Ovary (tissue), 9 donors: ENCODE data around the gene LPAR2. TPM values are rescaled to one million over a fixed set of nuclear protein-coding genes. Genes with fewer than 3 reads are reported as not detected.

ENCODE experiments used
- DNase-seq, 5 donors: peaks; one replicate each; pipeline ENCODE4 v3.0.0-alpha.2; 2019 to 2020
- H3K27ac ChIP-seq, 2 donors: fragments of 200-600 bp; one replicate each; pipeline versions ENCODE4 v1.5.1 to v1.8.0; 2019 to 2022
- H3K27me3 ChIP-seq: fragments of 200-600 bp; one replicate; pipeline ENCODE4 v1.8.0; 2022
- H3K36me3 ChIP-seq: fragments of 200-600 bp; sonication (generic); one replicate; pipeline ENCODE4 v1.5.1; 2019
- H3K4me1 ChIP-seq: one replicate; pipeline ENCODE4 v1.8.1; 2013; ENCODE audit warnings: mild to moderate bottlenecking, moderate library complexity; ENCODE audit not compliant: insufficient read depth
- H3K4me3 ChIP-seq: fragments of 200-600 bp; sonication (generic); one replicate; pipeline ENCODE4 v1.5.1; 2017
- H3K9me3 ChIP-seq, 2 donors: fragments of 200-600 bp in 1 of 2; sonication (generic) in 1 of 2; one replicate each; pipeline versions ENCODE4 v1.5.1 to v1.8.1; 2013 to 2019; ENCODE audit warnings: mild to moderate bottlenecking in 1 of 2, moderate library complexity in 1 of 2
- EP300 ChIP-seq: sonication (generic); formaldehyde crosslinking; IDR thresholded peaks from one replicate; pipeline ENCODE4 v1.6.1; 2017; ENCODE audit warnings: antibody characterized with exemption
- POLR2A ChIP-seq: fragments of 450-650 bp; IDR thresholded peaks from one replicate; pipeline ENCODE4 v1.6.1; 2017; ENCODE audit warnings: antibody characterized with exemption, mild to moderate bottlenecking, moderate library complexity
- WGBS, 3 donors: extraction: QIAGEN DNeasy Blood & Tissue Kit in 1 of 3; methylation state at CpG; one replicate each; pipeline versions ENCODE4 v1.1.5 to v1.1.7; 2013 to 2017; 5-methylcytosine and 5-hydroxymethylcytosine counted together
- intact Hi-C, 4 donors: fragments of 100-400 bp; cut with DNase I; formaldehyde crosslinking; loops; one replicate each; pipeline versions ENCODE4 v1.11.0 to v1.15.1; 2022 to 2023
- polyA plus RNA-seq, 2 donors: library from polyadenylated mRNA; stranded (reverse); fragments of 200-250 nt in 1 of 2; fragments of 350-450 nt in 1 of 2; fragmentation: Illumina TruSeq in 1 of 2; extraction: RNeasy Lipid Tissue Mini Kit (QIAGEN cat#74804) in 1 of 2; gene quantifications; one replicate each; pipeline ENCODE4 v1.2.3, GENCODE V29; 2013 to 2014
- total RNA-seq, 7 donors: library from RNA; depleted of rRNA in 2 of 7; stranded (reverse); fragments of >200 nt in 2 of 7; fragmentation: NEBNext Ultra II Directional in 3 of 7; extraction: Animal tissue kit (Norgen Biotek cat#: 25700) in 3 of 7; gene quantifications; one replicate each; pipeline versions ENCODE4 v1.1.0 to v1.2.4, GENCODE V29; 2016 to 2023
- TF ChIP-seq, protein P1 (sequence below), 3 donors: fragments of 450-650 bp in 2 of 3; fragments of 200-600 bp in 1 of 3; IDR thresholded peaks; one replicate each; pipeline versions ENCODE4 v1.5.1 to v1.8.0; 2016 to 2022; ENCODE audit warnings: antibody characterized with exemption in 3 of 3, mild to moderate bottlenecking in 1 of 3
- donor health status: DM: no; HTN: no; CAD: no; lungs with moderate emphysema.
- donor health status: DM: no; HTN: no; CAD: no.
- donor health status: Bipolar disorder and iron deficiency.
- donor health status: DM: yes; HTN: yes; CAD: no.
- donor health status: DM: no; HTN: no; CAD: no.
- donor health status: DM: yes; HTN: yes; CAD: no.

Gene LPAR2
- total and polyA plus RNA-seq, 9 donors: 3.2 to 17.0 (median 7.3) TPM

DNA sequence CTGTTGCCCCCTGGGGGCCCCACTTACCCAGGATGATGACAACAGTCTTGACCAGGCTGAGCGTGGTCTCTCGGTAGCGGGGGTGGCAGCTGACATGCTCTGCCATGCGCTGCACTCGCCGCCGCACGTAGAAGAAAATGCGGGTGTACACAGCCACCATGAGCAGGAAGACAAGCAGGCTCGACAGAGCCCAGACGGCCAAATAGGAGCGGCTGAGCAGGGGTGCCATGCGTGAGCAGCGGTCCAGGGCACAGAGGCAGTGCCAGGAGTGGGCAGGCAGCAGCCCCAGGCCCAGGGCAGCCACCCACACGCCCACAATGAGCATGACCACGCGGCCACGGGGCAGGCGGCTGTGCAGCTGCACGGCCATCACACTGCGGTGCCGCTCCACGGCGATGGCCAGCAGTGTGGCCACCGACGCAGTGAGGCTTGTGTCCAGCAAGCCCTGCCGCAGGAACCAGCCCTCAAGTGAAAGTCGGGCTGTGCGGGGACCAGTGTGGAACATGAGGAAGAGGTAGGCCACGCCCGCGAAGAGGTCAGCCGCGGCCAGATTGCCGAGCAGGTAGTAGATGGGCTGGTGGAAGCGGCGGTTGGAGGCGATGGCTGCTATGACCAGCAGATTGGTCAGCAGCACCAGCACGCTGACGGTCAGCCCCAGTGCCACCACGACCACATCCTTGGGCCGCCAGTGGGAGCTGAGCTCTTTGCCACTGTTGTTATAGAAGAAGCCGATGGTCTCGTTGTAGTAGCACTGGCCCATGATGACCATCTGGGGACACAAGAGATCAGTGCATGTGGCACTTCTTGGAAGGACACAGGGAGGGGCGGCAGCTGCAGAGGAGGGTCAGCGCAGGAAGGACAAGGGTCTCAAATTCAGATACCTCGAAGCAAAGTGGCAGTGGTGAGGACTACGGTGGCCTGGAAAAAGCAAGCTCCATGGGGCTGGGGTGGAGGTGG lies 1.2 kb downstream of the LPAR2 start:
- H3K36me3 ChIP-seq: no peaks in the 10 kb centered on the region
- TF ChIP-seq EP300: no peak
- TF ChIP-seq POLR2A: no peak
- TF ChIP-seq, protein P1, sequence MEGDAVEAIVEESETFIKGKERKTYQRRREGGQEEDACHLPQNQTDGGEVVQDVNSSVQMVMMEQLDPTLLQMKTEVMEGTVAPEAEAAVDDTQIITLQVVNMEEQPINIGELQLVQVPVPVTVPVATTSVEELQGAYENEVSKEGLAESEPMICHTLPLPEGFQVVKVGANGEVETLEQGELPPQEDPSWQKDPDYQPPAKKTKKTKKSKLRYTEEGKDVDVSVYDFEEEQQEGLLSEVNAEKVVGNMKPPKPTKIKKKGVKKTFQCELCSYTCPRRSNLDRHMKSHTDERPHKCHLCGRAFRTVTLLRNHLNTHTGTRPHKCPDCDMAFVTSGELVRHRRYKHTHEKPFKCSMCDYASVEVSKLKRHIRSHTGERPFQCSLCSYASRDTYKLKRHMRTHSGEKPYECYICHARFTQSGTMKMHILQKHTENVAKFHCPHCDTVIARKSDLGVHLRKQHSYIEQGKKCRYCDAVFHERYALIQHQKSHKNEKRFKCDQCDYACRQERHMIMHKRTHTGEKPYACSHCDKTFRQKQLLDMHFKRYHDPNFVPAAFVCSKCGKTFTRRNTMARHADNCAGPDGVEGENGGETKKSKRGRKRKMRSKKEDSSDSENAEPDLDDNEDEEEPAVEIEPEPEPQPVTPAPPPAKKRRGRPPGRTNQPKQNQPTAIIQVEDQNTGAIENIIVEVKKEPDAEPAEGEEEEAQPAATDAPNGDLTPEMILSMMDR (IDR thresholded peaks at IDR 0.05): no peak
- no peak overlapping the region for H3K4me3 ChIP-seq
- intact Hi-C loops: no loop called here
- DNase-seq: peak in 1 of 5 donors; percentile 43
- no peaks in the 10 kb centered on the region for H3K27me3 ChIP-seq
- WGBS, 3 donors: 96 to 97% (median 96%) methylated on average over 45 to 48 of the region's 48 CpGs
- no peak overlapping the region for H3K27ac ChIP-seq
- H3K4me1 ChIP-seq: peaks cover 2% of the 10 kb centered on the region
- H3K9me3 ChIP-seq: no peaks in the 10 kb centered on the region

DNA sequence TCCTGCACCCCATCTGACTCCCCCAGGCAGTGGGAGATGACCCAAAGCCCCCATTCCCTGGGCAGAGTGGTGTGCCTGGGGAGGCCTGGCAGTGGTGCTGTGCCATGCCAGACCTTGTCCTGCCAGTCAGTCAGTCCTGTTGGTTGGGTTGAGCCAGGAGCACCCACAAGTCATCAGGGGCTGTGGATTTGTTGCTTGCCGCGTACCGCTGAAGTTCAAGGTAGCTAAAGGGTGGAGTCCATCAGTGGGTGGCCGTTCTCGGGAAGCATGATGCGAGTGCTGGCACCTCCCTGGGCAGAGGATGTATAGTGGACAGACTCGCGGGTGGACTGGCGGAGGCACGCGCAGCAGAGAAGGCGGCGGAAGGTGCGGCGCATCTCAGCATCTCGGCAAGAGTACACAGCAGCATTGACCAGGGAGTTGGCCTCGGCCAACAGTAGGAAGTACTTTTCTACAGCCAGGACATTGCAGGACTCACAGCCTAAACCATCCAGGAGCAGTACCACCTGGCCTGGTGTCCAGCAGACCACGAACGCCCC lies 3.9 kb downstream of the LPAR2 start:
- 92 to 95% (median 93%) methylated on average over 19 of the region's 19 CpGs for WGBS, 3 donors
- DNase-seq: no peak
- TF ChIP-seq POLR2A (no peak), EP300 (no peak)
- TF ChIP-seq, protein P1 (IDR thresholded peaks at IDR 0.05): no peak
- Histone ChIP-seq H3K9me3 (no peaks in the 10 kb centered on the region), H3K27me3 (no peaks in the 10 kb centered on the region), H3K27ac (no peak overlapping the region), H3K36me3 (no peaks in the 10 kb centered on the region), H3K4me3 (no peak overlapping the region), H3K4me1 (peaks cover 3% of the 10 kb centered on the region)
- intact Hi-C loops: loop anchor here in 1 of 4 donors (5.0 kb wide), 1 partner anchor 1637 kb away; no protein-coding TSS in a partner anchor

DNA sequence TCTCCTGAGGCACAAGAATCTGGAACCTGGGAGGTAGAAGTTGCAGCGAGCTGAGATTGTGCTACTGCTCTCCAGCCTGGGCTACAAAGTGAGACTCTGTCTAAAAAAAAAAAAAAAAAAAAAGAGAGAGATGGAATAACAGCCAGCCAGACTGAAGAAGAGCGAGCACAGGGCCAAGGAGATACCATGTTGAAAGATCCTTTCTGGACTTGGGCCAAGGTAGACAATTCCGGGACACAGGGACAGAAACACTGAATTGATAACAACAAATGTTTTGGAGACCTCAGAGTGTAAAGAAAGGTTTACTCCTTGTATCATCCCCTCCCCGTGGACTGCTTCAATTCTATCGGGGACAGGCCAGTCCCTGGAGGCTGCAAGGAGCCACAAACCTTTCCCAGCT lies 4.6 kb downstream of the LPAR2 start:
- Histone ChIP-seq H3K36me3 (no peaks in the 10 kb centered on the region), H3K4me3 (no peak overlapping the region), H3K27me3 (no peaks in the 10 kb centered on the region), H3K27ac (no peak overlapping the region), H3K9me3 (no peaks in the 10 kb centered on the region), H3K4me1 (peaks cover 6% of the 10 kb centered on the region)
- 77 to 81% (median 78%) methylated on average over 5 of the region's 5 CpGs for WGBS, 3 donors
- no peak for TF ChIP-seq POLR2A
- no peak for TF ChIP-seq EP300
- TF ChIP-seq, protein P1 (IDR thresholded peaks at IDR 0.05): no peak
- intact Hi-C loops: loop anchor here in 1 of 4 donors (5.0 kb wide), 1 partner anchor 1636 kb away; no protein-coding TSS in a partner anchor
- DNase-seq: no peak

DNA sequence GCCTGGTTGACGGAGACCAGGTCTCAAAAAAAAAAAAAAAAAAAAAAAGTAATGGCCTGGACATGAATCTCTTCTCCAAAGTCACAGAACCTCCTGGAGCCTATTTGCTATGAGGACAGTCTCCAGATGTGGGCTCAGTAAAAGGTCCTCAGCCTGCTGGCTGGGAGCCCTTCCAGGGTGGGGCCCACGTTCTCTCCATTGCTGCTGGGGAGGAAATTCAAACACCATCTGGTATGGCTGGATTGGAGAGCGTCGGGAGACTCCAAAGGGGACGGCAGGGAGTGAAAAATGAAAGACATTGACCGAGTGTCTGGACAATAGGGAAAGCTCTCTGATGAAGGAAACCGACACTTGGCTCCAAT lies 8.2 kb downstream of the LPAR2 start:
- no peaks in the 10 kb centered on the region for H3K9me3 ChIP-seq
- no peak overlapping the region for H3K27ac ChIP-seq
- no peaks in the 10 kb centered on the region for H3K36me3 ChIP-seq
- H3K27me3 ChIP-seq: no peaks in the 10 kb centered on the region
- intact Hi-C loops: loop anchor here in 1 of 4 donors (5.0 kb wide), 1 partner anchor 1633 kb away; no protein-coding TSS in a partner anchor
- TF ChIP-seq, protein P1 (IDR thresholded peaks at IDR 0.05): no peak
- TF ChIP-seq EP300 (no peak), POLR2A (no peak)
- peaks cover 7% of the 10 kb centered on the region for H3K4me1 ChIP-seq
- H3K4me3 ChIP-seq: no peak overlapping the region
- no peak for DNase-seq
- 81 to 83% (median 82%) methylated on average over 7 of the region's 7 CpGs for WGBS, 3 donors
